Transverse colon (tissue), 3 donors: ENCODE results near the gene PYM1.

ENCODE experiments used
- CTCF ChIP-seq, 5 experiments: fragments of 200-600 bp in 3 of 5; fragments of 450-650 bp in 2 of 5; sonication (generic) in 3 of 5; IDR thresholded peaks; 1 replicate in 2 of 5; 2 replicates in 3 of 5; pipeline ENCODE4 v1.5.1; 2016 to 2017; ENCODE audit warnings: antibody characterized with exemption in 5 of 5, inconsistent platforms in 3 of 5, mild to moderate bottlenecking in 2 of 5, moderate library complexity in 1 of 5
- EP300 ChIP-seq: sonication (generic); formaldehyde crosslinking; IDR thresholded peaks from one replicate; pipeline ENCODE4 v1.6.1; 2017; ENCODE audit warnings: antibody characterized with exemption, low read depth
- POLR2A ChIP-seq: fragments of 450-650 bp; IDR thresholded peaks from one replicate; pipeline ENCODE4 v1.6.1; 2016; ENCODE audit warnings: antibody characterized with exemption, mild to moderate bottlenecking, moderate library complexity

DNA sequence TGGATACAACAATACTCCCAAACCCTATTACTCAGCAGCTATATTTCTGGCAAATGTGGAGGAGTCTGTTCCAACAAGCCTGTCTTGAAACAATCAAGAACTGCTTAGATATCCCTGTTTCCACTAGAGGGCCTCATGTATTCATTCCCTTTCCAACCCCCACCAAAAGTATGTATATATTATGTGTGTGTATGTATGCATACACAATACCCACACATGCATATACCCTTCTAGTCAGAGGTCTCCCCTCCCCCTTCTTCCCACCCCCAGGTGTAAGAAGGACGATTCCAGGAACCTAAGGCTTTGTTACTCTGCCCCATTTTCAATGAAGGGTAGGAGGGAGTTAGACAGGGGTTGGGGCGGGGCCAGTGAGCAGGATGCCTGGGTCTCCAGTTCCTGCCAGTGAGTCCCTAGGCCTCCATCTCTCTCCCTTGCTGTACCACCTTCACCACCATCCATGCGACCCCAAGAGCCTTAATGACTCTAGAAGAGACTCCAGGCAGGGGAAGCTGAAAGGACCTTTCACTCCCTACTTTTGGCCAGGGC lies 3.1 kb upstream of the PYM1 start, which contains the start of gene DGKA:
- TF ChIP-seq CTCF (IDR thresholded peaks at IDR 0.05) (peak; percentile 50 to 80 (median 50)), POLR2A (no peak), EP300 (no peak)
